ENCODE results near the gene COX4I1. TPM values are rescaled to one million over a fixed set of nuclear protein-coding genes. Genes with fewer than 3 reads are reported as not detected.

Gene COX4I1
- total and polyA plus RNA-seq, 3 donors from 2014 or later = 263 to 467 (median 334) TPM

DNA sequence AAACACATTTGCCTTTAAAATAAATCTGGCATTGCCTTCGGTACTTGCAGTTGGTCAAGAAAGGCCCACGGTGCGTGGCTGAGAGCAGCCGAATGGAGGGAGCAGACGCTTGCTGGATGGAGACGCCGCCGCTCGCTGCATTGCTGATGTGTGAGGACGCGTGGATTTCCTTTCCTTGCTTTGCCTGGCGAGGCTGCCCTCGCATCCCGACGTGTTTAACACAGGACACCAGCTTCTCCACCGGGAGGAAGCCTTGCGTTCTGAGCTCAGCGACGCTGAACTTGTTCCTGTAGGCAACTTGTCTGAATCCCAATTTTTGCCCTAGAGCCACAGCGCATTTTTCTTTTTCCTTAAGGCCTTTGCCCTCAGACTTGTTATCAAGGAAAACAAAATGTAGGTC, 45.8 kb downstream of the COX4I1 start:
- peak overlapping the region in 1 of 2 donors; percentile 31 for H3K4me3 ChIP-seq
- no peak overlapping the region for H3K27ac ChIP-seq
- H3K9me3 ChIP-seq = no peaks in the 10 kb centered on the region
- WGBS, 2 donors = 25 to 59% methylated on average over 20 of the region's 20 CpGs
- peak; percentile 26 for DNase-seq
- H3K27me3 ChIP-seq = no peaks in the 10 kb centered on the region
- intact Hi-C loops (cut with DNase I; ENCODE audit: low total_unique reads) = no loop called here
- TF ChIP-seq POLR2A (IDR thresholded peaks at IDR 0.05) = no peak
- TF ChIP-seq, protein P1, sequence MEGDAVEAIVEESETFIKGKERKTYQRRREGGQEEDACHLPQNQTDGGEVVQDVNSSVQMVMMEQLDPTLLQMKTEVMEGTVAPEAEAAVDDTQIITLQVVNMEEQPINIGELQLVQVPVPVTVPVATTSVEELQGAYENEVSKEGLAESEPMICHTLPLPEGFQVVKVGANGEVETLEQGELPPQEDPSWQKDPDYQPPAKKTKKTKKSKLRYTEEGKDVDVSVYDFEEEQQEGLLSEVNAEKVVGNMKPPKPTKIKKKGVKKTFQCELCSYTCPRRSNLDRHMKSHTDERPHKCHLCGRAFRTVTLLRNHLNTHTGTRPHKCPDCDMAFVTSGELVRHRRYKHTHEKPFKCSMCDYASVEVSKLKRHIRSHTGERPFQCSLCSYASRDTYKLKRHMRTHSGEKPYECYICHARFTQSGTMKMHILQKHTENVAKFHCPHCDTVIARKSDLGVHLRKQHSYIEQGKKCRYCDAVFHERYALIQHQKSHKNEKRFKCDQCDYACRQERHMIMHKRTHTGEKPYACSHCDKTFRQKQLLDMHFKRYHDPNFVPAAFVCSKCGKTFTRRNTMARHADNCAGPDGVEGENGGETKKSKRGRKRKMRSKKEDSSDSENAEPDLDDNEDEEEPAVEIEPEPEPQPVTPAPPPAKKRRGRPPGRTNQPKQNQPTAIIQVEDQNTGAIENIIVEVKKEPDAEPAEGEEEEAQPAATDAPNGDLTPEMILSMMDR (IDR thresholded peaks at IDR 0.05) = no peak
- H3K36me3 ChIP-seq (ENCODE audit: low read depth, missing control alignments) = no peaks in the 10 kb centered on the region
- H3K4me1 ChIP-seq = no peaks in the 10 kb centered on the region

DNA sequence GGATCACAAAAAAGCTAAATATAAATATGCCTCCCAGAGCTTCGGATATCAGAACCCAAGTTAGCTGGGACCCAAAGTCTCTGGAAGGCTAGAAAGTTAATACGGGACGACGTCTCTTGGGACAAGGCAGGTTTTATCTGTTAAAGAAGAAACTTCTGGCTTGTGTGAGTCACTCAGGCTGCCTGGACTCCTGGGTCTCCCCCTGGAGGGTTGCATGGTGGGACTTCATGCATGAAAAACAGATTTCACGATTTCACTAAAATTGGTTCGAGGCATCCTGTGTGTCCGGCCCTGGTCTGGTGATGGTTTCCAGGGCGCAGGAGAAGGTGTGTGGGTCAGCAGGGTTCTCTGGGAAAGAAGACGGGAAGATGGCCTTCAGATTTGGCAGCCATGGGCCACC, 47.0 kb downstream of the COX4I1 start:
- WGBS, 2 donors = 87 to 93% methylated on average over 9 of the region's 9 CpGs
- Histone ChIP-seq H3K27me3 (no peaks in the 10 kb centered on the region), H3K36me3 (ENCODE audit: low read depth, missing control alignments) (no peaks in the 10 kb centered on the region), H3K9me3 (no peaks in the 10 kb centered on the region), H3K4me3 (no peak overlapping the region), H3K27ac (no peak overlapping the region), H3K4me1 (no peaks in the 10 kb centered on the region)
- TF ChIP-seq POLR2A (IDR thresholded peaks at IDR 0.05) = no peak
- TF ChIP-seq, protein P1 (IDR thresholded peaks at IDR 0.05) = no peak
- no peak for DNase-seq
- intact Hi-C loops (cut with DNase I; ENCODE audit: low total_unique reads) = no loop called here

DNA sequence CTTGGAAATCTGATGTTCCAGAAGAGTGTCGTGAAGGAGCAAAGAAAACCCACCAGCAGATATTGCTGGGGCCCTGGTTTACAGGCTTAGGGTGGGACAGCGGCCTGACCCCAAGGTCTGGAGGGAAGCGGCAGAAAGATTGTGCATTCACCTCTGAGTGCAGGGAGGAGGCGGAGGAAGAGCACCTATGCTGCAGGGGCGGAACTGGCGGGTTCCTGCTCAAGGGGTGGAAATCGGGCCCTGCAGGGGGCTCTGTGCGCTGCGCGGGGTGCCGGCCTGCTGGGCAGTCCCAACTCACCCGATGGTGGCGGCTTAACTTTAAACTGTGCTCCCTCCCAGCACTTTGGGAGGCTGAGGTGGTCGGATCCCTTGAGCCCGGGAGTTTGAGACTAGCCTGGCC, 47.5 kb downstream of the COX4I1 start:
- no peaks in the 10 kb centered on the region for H3K27me3 ChIP-seq
- no peak overlapping the region for H3K4me3 ChIP-seq
- H3K9me3 ChIP-seq = no peaks in the 10 kb centered on the region
- WGBS, 2 donors = 81 to 91% methylated on average over 14 to 15 of the region's 15 CpGs
- H3K27ac ChIP-seq = no peak overlapping the region
- DNase-seq = no peak
- intact Hi-C loops (cut with DNase I; ENCODE audit: low total_unique reads) = no loop called here
- H3K36me3 ChIP-seq (ENCODE audit: low read depth, missing control alignments) = no peaks in the 10 kb centered on the region
- no peak for TF ChIP-seq POLR2A (IDR thresholded peaks at IDR 0.05)
- TF ChIP-seq, protein P1 (IDR thresholded peaks at IDR 0.05) = no peak
- H3K4me1 ChIP-seq = no peaks in the 10 kb centered on the region

DNA sequence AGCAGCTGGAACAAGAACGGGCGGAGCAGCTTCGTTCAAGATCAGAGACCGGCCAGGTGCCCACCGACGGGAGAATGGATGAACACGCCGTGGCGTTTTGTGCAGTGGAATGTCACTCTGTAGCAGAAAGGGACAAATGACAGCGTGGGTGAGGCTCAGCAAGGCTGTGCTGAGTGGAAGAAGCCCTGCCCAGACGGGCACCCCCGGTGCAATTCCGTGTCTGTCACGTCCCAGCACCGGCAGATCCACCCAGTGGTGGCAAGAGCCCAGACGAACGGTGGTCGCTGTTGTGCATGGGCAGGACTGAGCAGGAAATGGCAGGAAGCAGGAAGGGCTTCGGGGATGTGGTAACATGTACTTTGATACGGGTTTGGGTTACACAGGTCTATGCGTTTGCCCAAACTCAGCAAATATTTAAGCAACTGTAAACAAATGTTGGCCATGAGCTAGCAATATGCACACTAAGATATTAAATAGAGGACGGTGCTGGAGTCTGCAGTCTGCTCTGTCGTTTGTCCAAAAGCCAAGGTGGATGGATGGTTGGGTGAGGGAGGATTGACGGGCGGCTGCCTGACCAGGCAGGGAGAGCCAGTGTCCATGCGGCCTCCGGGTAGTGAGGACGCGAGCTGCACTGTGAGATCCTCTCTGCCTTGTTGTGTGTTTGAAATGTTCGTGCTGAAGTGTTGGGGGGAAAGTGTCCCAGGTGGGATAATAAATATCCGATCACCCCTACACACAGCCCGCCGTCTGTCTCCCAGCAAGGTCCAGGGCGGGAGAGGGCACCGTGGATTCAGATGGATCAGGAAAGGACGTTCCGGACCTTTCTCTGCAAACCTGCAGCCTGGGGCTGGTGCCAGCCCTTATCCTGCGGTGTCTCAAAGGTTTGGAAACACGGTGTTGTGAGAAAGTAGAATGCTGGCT, 48.4 kb downstream of the COX4I1 start:
- H3K4me3 ChIP-seq = no peak overlapping the region
- WGBS, 2 donors = 78% methylated on average over 37 to 39 of the region's 39 CpGs
- H3K27ac ChIP-seq = no peak overlapping the region
- no peak for DNase-seq
- H3K9me3 ChIP-seq = no peaks in the 10 kb centered on the region
- intact Hi-C loops (cut with DNase I; ENCODE audit: low total_unique reads) = no loop called here
- H3K4me1 ChIP-seq = no peaks in the 10 kb centered on the region
- TF ChIP-seq, protein P1 (IDR thresholded peaks at IDR 0.05) = no peak
- TF ChIP-seq POLR2A (IDR thresholded peaks at IDR 0.05) = no peak
- no peaks in the 10 kb centered on the region for H3K27me3 ChIP-seq
- no peaks in the 10 kb centered on the region for H3K36me3 ChIP-seq (ENCODE audit: low read depth, missing control alignments)
